C4-2B (cell line): ENCODE measurements around the gene ACER2.

Experiments
- ZFX ChIP-seq: fragments of 450-650 bp; IDR thresholded peaks from 2 replicates; pipeline ENCODE4 v1.6.1; 2017
- TF ChIP-seq, protein P1 (sequence below): fragments of 450-650 bp; conservative IDR thresholded peaks from 2 replicates; pipeline ENCODE4 v1.5.1; 2017; ENCODE audit warnings: mild to moderate bottlenecking

DNA sequence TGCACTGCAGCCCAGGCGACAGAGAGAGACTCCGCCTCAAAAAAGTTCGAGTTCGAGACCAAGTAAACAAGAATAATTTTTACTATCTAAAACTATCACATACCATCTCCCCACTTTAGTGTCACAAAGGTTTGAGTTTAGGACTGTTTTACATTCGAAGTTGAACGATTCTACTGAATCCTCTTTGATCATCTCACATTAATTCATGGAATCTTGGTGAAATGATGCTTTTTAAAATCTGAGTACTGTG, 28.1 kb upstream of the ACER2 start:
- TF ChIP-seq, protein P1, sequence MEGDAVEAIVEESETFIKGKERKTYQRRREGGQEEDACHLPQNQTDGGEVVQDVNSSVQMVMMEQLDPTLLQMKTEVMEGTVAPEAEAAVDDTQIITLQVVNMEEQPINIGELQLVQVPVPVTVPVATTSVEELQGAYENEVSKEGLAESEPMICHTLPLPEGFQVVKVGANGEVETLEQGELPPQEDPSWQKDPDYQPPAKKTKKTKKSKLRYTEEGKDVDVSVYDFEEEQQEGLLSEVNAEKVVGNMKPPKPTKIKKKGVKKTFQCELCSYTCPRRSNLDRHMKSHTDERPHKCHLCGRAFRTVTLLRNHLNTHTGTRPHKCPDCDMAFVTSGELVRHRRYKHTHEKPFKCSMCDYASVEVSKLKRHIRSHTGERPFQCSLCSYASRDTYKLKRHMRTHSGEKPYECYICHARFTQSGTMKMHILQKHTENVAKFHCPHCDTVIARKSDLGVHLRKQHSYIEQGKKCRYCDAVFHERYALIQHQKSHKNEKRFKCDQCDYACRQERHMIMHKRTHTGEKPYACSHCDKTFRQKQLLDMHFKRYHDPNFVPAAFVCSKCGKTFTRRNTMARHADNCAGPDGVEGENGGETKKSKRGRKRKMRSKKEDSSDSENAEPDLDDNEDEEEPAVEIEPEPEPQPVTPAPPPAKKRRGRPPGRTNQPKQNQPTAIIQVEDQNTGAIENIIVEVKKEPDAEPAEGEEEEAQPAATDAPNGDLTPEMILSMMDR = no peak
- TF ChIP-seq ZFX = no peak
